ENCODE results near the gene VDAC1. TPM values are rescaled to one million over a fixed set of nuclear protein-coding genes. Genes with fewer than 3 reads are reported as not detected.

VDAC1 gene
- total RNA-seq, 1 donor from 2014 or later: 69.5 TPM

Other genes starting within 250 kb of the VDAC1 start
- 27.6 TPM for gene C5orf15, start 36.4 kb downstream of the VDAC1 start, total RNA-seq
- 8.5 TPM for gene TCF7, start 109.7 kb upstream of the VDAC1 start, total RNA-seq
- 295 TPM for gene SKP1, start 172.0 kb upstream of the VDAC1 start, total RNA-seq
- 100 TPM for gene PPP2CA, start 221.1 kb upstream of the VDAC1 start, total RNA-seq